Common myeloid progenitor, CD34-positive (primary cell): Measurements from ENCODE around the gene KRT36.

Source experiments
- CTCF ChIA-PET: fragments of 350-600 bp; sonication (Branson Sonifier 250); formaldehyde crosslinking; loops from one replicate; lab custom pipeline; 2021; ENCODE audit warnings: antibody characterized with exemption; lab: Charles Lee
- POLR2A ChIA-PET: fragments of 350-600 bp; sonication (Branson Sonifier 250); formaldehyde crosslinking; loops from one replicate; lab custom pipeline; 2021; ENCODE audit warnings: antibody characterized with exemption; lab: Charles Lee
- DNase-seq, 3 donors: peaks; one replicate each; pipeline versions ENCODE4 v3.0.0 to v3.0.0-alpha.2; 2013
- H3K27ac ChIP-seq, 2 experiments: 1 replicate in 1 of 2; 2 replicates in 1 of 2; pipeline ENCODE4 v1.7.0; 2013; ENCODE audit warnings: inconsistent platforms in 2 of 2, low read length in 2 of 2, mild to moderate bottlenecking in 2 of 2, low read depth in 1 of 2, moderate library complexity in 1 of 2; ENCODE audit not compliant: severe bottlenecking in 2 of 2, insufficient read depth in 1 of 2, poor library complexity in 1 of 2
- H3K27me3 ChIP-seq, 5 experiments: replicated peaks in 2 of 5; 1 replicate in 3 of 5; 2 replicates in 2 of 5; pipeline versions ENCODE4 v1.6.1 to v1.7.0; 2013; ENCODE audit warnings: low read length in 4 of 5, mild to moderate bottlenecking in 2 of 5, moderate library complexity in 2 of 5, inconsistent platforms in 1 of 5; ENCODE audit not compliant: insufficient read depth in 5 of 5, control insufficient read depth in 4 of 5
- H3K36me3 ChIP-seq, 4 experiments: 1 replicate in 2 of 4; 2 replicates in 2 of 4; pipeline versions ENCODE4 v1.6.1 to v1.7.0; 2013; ENCODE audit warnings: low read length in 3 of 4, control low read depth in 1 of 4, mild to moderate bottlenecking in 1 of 4; ENCODE audit not compliant: control insufficient read depth in 4 of 4, insufficient read depth in 4 of 4
- H3K4me1 ChIP-seq, 4 experiments: 1 replicate in 3 of 4; 2 replicates in 1 of 4; pipeline versions ENCODE4 v1.6.1 to v1.7.1; 2013; ENCODE audit warnings: low read length in 3 of 4, mild to moderate bottlenecking in 3 of 4, control low read depth in 1 of 4, inconsistent platforms in 1 of 4, moderate library complexity in 1 of 4; ENCODE audit not compliant: control insufficient read depth in 4 of 4, insufficient read depth in 4 of 4; ENCODE audit errors: control extremely low read depth in 1 of 4
- H3K4me3 ChIP-seq, 7 experiments: 1 replicate in 4 of 7; 2 replicates in 3 of 7; pipeline versions ENCODE4 v1.5.1 to v1.7.0; 2013; ENCODE audit warnings: mild to moderate bottlenecking in 7 of 7, low read length in 6 of 7, moderate library complexity in 6 of 7, inconsistent platforms in 2 of 7, low read depth in 2 of 7, control low read depth in 1 of 7; ENCODE audit not compliant: insufficient read depth in 4 of 7, control insufficient read depth in 1 of 7; ENCODE audit errors: extremely low read depth in 1 of 7
- H3K9me3 ChIP-seq, 5 experiments: 1 replicate in 4 of 5; 2 replicates in 1 of 5; pipeline versions ENCODE4 v1.6.1 to v1.7.1; 2013; ENCODE audit warnings: low read length in 4 of 5, mild to moderate bottlenecking in 2 of 5, inconsistent platforms in 1 of 5, low read depth in 1 of 5, moderate library complexity in 1 of 5; ENCODE audit not compliant: control insufficient read depth in 4 of 5, insufficient read depth in 2 of 5; ENCODE audit errors: control extremely low read depth in 1 of 5
- WGBS: methylation state at CpG from one replicate; pipeline ENCODE4 v1.1.5; 2013; ENCODE audit not compliant: insufficient coverage; 5-methylcytosine and 5-hydroxymethylcytosine counted together

KRT36 gene

GRCh38 chr17:41442739-41443138 is 47.0 kb downstream of the KRT36 start:
- ChIA-PET CTCF (no interaction called here), POLR2A (no interaction called here)
- no peak overlapping the region for H3K4me3 ChIP-seq
- H3K27ac ChIP-seq, result no peak overlapping the region
- H3K4me1 ChIP-seq, result no peaks in the 10 kb centered on the region
- peaks cover 0 to 3% (median 0%) of the 10 kb centered on the region in 5 experiments for H3K9me3 ChIP-seq
- DNase-seq, result no peak
- WGBS, result 86% methylated on average over 3 of the region's 4 CpGs
- H3K36me3 ChIP-seq, result no peaks in the 10 kb centered on the region
- H3K27me3 ChIP-seq, result peaks cover 0 to 21% (median 10%) of the 10 kb centered on the region in 5 experiments

DNA sequence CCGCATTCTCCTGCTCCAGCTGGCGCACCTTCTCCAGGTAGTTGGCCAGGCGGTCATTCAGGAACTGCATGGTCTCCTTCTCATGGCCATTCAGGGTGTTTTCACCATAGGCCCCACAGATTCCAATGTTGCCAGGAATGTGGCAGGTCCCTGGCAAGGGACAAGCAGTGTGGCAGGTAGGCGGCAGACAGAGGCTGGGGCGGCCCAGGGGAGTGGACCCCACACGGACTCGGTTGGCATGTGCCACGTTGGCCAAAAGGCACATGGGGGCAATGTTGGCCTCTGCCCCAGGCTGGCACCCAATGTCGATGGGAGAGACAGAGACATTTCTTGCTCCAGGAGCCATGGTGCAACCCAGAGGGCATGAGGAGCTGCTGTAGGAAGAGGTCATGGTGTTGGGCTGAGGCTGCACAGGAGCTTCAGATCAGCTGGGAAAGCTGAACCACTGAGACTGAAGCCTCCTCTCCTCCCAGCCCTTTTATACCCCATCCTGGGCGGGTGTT is 49.1 kb downstream of the KRT36 start, which contains the start of gene KRT38:
TSS of gene KRT38 (minus strand) at position 453 of the 503 bp plus-strand sequence. CDS start at position 391, 62 bp downstream.
- Histone ChIP-seq H3K36me3 (no peaks in the 10 kb centered on the region), H3K4me1 (no peaks in the 10 kb centered on the region), H3K4me3 (no peak within 1 kb of the TSS), H3K27ac (no peak within 1 kb of the TSS), H3K27me3 (peaks cover 0 to 21% (median 10%) of the 10 kb centered on the region in 5 experiments), H3K9me3 (peaks cover 0 to 3% (median 0%) of the 10 kb centered on the region in 5 experiments)
- WGBS, result 95% methylated on average over 8 of the region's 10 CpGs
- POLR2A ChIA-PET, result no interaction called here
- CTCF ChIA-PET, result no interaction called here
- DNase-seq, result no peak

GRCh38 chr17:41439375-41439774 is 50.3 kb downstream of the KRT36 start:
- 80% methylated on average over 4 of the region's 5 CpGs for WGBS
- ChIA-PET CTCF (no interaction called here), POLR2A (interaction anchor here (0.7 kb wide), 1 partner anchor 28 kb away, joined by 3 read pairs; no protein-coding TSS in a partner anchor)
- no peaks in the 10 kb centered on the region for H3K4me1 ChIP-seq
- peaks cover 0 to 13% (median 8%) of the 10 kb centered on the region in 5 experiments for H3K27me3 ChIP-seq
- no peak for DNase-seq
- H3K4me3 ChIP-seq, result no peak overlapping the region
- no peak overlapping the region for H3K27ac ChIP-seq
- H3K36me3 ChIP-seq, result no peaks in the 10 kb centered on the region
- H3K9me3 ChIP-seq, result peaks cover 0 to 2% (median 0%) of the 10 kb centered on the region in 5 experiments

DNA sequence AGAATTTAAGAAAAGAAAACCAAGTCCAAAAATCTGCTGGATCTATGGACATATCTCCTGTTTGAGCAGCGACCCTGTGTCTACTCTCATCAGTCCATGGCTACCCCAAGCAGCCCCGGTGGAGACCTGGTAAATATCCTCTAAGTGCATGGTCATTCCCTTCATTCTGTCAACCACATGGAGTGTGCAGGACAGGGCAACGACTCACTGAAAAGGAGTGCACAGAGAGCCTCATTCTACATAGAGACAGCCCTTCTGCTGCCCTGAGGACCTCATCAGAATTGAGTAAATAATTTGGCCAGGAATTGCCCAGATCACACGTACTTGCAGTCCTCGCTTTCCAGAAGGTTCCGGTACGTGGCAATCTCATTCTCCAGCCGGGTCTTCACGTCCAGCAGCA is 51.9 kb downstream of the KRT36 start:
- Histone ChIP-seq H3K4me3 (no peak overlapping the region), H3K36me3 (no peaks in the 10 kb centered on the region), H3K27ac (no peak overlapping the region), H3K9me3 (no peaks in the 10 kb centered on the region), H3K27me3 (peaks cover 0 to 8% (median under 1%) of the 10 kb centered on the region in 5 experiments), H3K4me1 (no peaks in the 10 kb centered on the region)
- ChIA-PET POLR2A (no interaction called here), CTCF (no interaction called here)
- WGBS, result 90% methylated on average over 9 of the region's 9 CpGs
- DNase-seq, result no peak

- WGBS, result 83% methylated on average over 7 of the region's 7 CpGs
- CTCF ChIA-PET, result no interaction called here
- no peak for DNase-seq
- H3K9me3 ChIP-seq, result no peaks in the 10 kb centered on the region
- no peak overlapping the region for H3K27ac ChIP-seq
- no peaks in the 10 kb centered on the region for H3K4me1 ChIP-seq
- POLR2A ChIA-PET, result no interaction called here
- H3K4me3 ChIP-seq, result no peak overlapping the region
- H3K27me3 ChIP-seq, result peaks cover 0 to 8% (median 0%) of the 10 kb centered on the region in 5 experiments
- no peaks in the 10 kb centered on the region for H3K36me3 ChIP-seq
Measured at GRCh38 chr17:41437254-41437653, 52.5 kb downstream of the KRT36 start.
